Neural crest cell (in vitro differentiated cells): Measurements from ENCODE around the gene CCDC57. TPM values are rescaled to one million over a fixed set of nuclear protein-coding genes. Genes with fewer than 3 reads are reported as not detected.

Experiments
- DNase-seq: peaks from one replicate; pipeline ENCODE4 v3.0.0; 2021; ENCODE audit warnings: low read depth, mixed read lengths, low spot score
- H3K27ac Mint-ChIP-seq: one replicate; pipeline ENCODE4 v1.8.0; 2021; ENCODE audit warnings: mild to moderate bottlenecking, mixed read lengths; ENCODE audit not compliant: unreplicated experiment
- H3K27me3 Mint-ChIP-seq: 2 replicates; pipeline ENCODE4 v1.8.0; 2021; ENCODE audit warnings: low read depth, mild to moderate bottlenecking, mixed read lengths
- H3K36me3 Mint-ChIP-seq: 2 replicates; pipeline ENCODE4 v1.8.0; 2021; ENCODE audit warnings: low read depth, mild to moderate bottlenecking, mixed read lengths
- H3K4me1 Mint-ChIP-seq: 2 replicates; pipeline ENCODE4 v1.8.0; 2021; ENCODE audit warnings: mixed read lengths
- H3K4me3 Mint-ChIP-seq: one replicate; pipeline ENCODE4 v1.8.0; 2021; ENCODE audit warnings: mild to moderate bottlenecking, mixed read lengths
- H3K9me3 Mint-ChIP-seq: 2 replicates; pipeline ENCODE4 v1.8.0; 2021; ENCODE audit warnings: mixed read lengths
- CTCF ChIP-seq: fragments of 200-600 bp; sonication (generic); conservative IDR thresholded peaks from 2 replicates; pipeline ENCODE4 v1.5.0; 2021; ENCODE audit warnings: antibody characterized with exemption, mild to moderate bottlenecking
- total RNA-seq: library from RNA; stranded (reverse); gene quantifications from 2 replicates; pipeline ENCODE4 v1.2.1, GENCODE V29; 2021

CCDC57 gene
- total RNA-seq, 1 donor from 2014 or later: 47.5 TPM

- no peak for TF ChIP-seq CTCF
- Mint-ChIP-seq H3K36me3 (no peaks in the 10 kb centered on the region), H3K27ac (peak overlapping the region; percentile 19), H3K9me3 (no peaks in the 10 kb centered on the region), H3K4me3 (no peak overlapping the region), H3K4me1 (no peaks in the 10 kb centered on the region), H3K27me3 (no peaks in the 10 kb centered on the region)
- DNase-seq: no peak
These were observed 24.6 kb upstream of the CCDC57 start for GRCh38 chr17:82237083-82237745.

GRCh38 chr17:82236142-82236971, 23.7 kb upstream of the CCDC57 start:
- no peak overlapping the region for H3K4me3 Mint-ChIP-seq

GRCh38 chr17:82235775-82236141, 23.1 kb upstream of the CCDC57 start:
- H3K4me3 Mint-ChIP-seq: no peak overlapping the region
- H3K36me3 Mint-ChIP-seq: no peaks in the 10 kb centered on the region
- TF ChIP-seq CTCF: no peak
- no peaks in the 10 kb centered on the region for H3K27me3 Mint-ChIP-seq
- H3K27ac Mint-ChIP-seq: no peak overlapping the region
- no peaks in the 10 kb centered on the region for H3K4me1 Mint-ChIP-seq
- DNase-seq: no peak
- no peaks in the 10 kb centered on the region for H3K9me3 Mint-ChIP-seq

More at GRCh38 chr17:82236142-82236971, 23.7 kb upstream of the CCDC57 start:
- Mint-ChIP-seq H3K36me3 (no peaks in the 10 kb centered on the region), H3K27me3 (no peaks in the 10 kb centered on the region), H3K4me1 (no peaks in the 10 kb centered on the region), H3K27ac (peak overlapping the region; percentile 43), H3K9me3 (no peaks in the 10 kb centered on the region)
- peak; percentile 68 for DNase-seq
- TF ChIP-seq CTCF: peak; percentile 89

- Mint-ChIP-seq H3K4me1 (no peaks in the 10 kb centered on the region), H3K36me3 (no peaks in the 10 kb centered on the region), H3K9me3 (no peaks in the 10 kb centered on the region), H3K27ac (no peak overlapping the region), H3K4me3 (no peak overlapping the region), H3K27me3 (peaks cover 1% of the 10 kb centered on the region)
- DNase-seq: no peak
- no peak for TF ChIP-seq CTCF
These were observed 22.6 kb upstream of the CCDC57 start for GRCh38 chr17:82235056-82235774.

GRCh38 chr17:82234211-82235055, 21.8 kb upstream of the CCDC57 start:
- DNase-seq: no peak
- Mint-ChIP-seq H3K4me1 (peaks cover 3% of the 10 kb centered on the region), H3K27ac (no peak overlapping the region), H3K4me3 (no peak overlapping the region), H3K36me3 (no peaks in the 10 kb centered on the region), H3K9me3 (no peaks in the 10 kb centered on the region), H3K27me3 (peaks cover 9% of the 10 kb centered on the region)
- TF ChIP-seq CTCF: no peak
